HepG2 (cell line): ENCODE measurements around the gene PMM2. TPM values are rescaled to one million over a fixed set of nuclear protein-coding genes. Genes with fewer than 3 reads are reported as not detected.

ENCODE experiments used
- ARNTL ChIP-seq: sonication (generic); formaldehyde crosslinking; IDR thresholded peaks from 2 replicates; pipeline ENCODE4 v1.4.0; 2020; ENCODE audit warnings: mild to moderate bottlenecking, missing genetic modification reagents
- ATF5 ChIP-seq: sonication (generic); formaldehyde crosslinking; IDR thresholded peaks from 2 replicates; pipeline ENCODE4 v1.4.0; 2020; ENCODE audit warnings: mild to moderate bottlenecking, low read depth, missing genetic modification reagents
- BCL3 ChIP-seq: sonication (generic); formaldehyde crosslinking; IDR thresholded peaks from 2 replicates; pipeline ENCODE4 v1.5.1; 2020; ENCODE audit warnings: mild to moderate bottlenecking, missing genetic modification reagents, moderate library complexity
- FOXA1 ChIP-seq, 2 experiments: fragments of 450-650 bp in 1 of 2; sonication (generic) in 1 of 2; formaldehyde crosslinking in 1 of 2; IDR thresholded peaks; 2 replicates each; pipeline versions ENCODE4 v1.4.0 to v1.6.1; 2016 to 2020; ENCODE audit warnings: missing genetic modification reagents in 1 of 2
- GATAD1 ChIP-seq: IDR thresholded peaks from 2 replicates; pipeline ENCODE4 v1.6.1; 2016; ENCODE audit warnings: missing genetic modification reagents, missing compliant biosample characterization
- GFI1 ChIP-seq: sonication (generic); formaldehyde crosslinking; IDR thresholded peaks from 2 replicates; pipeline ENCODE4 v1.5.0; 2020; ENCODE audit warnings: missing genetic modification reagents, mild to moderate bottlenecking, borderline replicate concordance
- KDM4B ChIP-seq: sonication (generic); formaldehyde crosslinking; IDR thresholded peaks from 2 replicates; pipeline ENCODE4 v1.4.0; 2020; ENCODE audit warnings: missing genetic modification reagents
- MEF2D ChIP-seq: sonication (generic); formaldehyde crosslinking; IDR thresholded peaks from 2 replicates; pipeline ENCODE4 v1.5.1; 2020; ENCODE audit warnings: mild to moderate bottlenecking, missing genetic modification reagents
- NCOA1 ChIP-seq: sonication (generic); formaldehyde crosslinking; IDR thresholded peaks from 2 replicates; pipeline ENCODE4 v1.9.0; 2021; ENCODE audit warnings: missing genetic modification reagents
- NR3C1 ChIP-seq: sonication (generic); formaldehyde crosslinking; IDR thresholded peaks from 2 replicates; pipeline ENCODE4 v1.4.0; 2020; ENCODE audit warnings: missing genetic modification reagents
- SRSF9 ChIP-seq: fragments of 200-400 bp; formaldehyde crosslinking; IDR thresholded peaks from 2 replicates; pipeline ENCODE4 v1.6.1; 2018; ENCODE audit warnings: borderline replicate concordance, mild to moderate bottlenecking, low read depth, low read length; ENCODE audit not compliant: insufficient read depth, poor library complexity, severe bottlenecking
- TCF12 ChIP-seq, 2 experiments: fragments of 450-650 bp in 1 of 2; sonication (generic) in 1 of 2; formaldehyde crosslinking in 1 of 2; IDR thresholded peaks; 2 replicates each; pipeline versions ENCODE4 v1.6.1 to v1.8.0; 2017 to 2022; ENCODE audit warnings: antibody characterized with exemption in 1 of 2, mild to moderate bottlenecking in 1 of 2, missing genetic modification reagents in 1 of 2, moderate library complexity in 1 of 2
- ZKSCAN8 ChIP-seq: IDR thresholded peaks from 2 replicates; pipeline ENCODE4 v1.6.1; 2016; ENCODE audit warnings: borderline replicate concordance, missing genetic modification reagents, missing compliant biosample characterization
- ZNF18 ChIP-seq: sonication (generic); formaldehyde crosslinking; IDR thresholded peaks from 2 replicates; pipeline ENCODE4 v1.8.0; 2022; ENCODE audit warnings: mild to moderate bottlenecking, missing genetic modification reagents; ENCODE audit not compliant: insufficient replicate concordance
- ZNF382 ChIP-seq: sonication (generic); formaldehyde crosslinking; IDR thresholded peaks from 2 replicates; pipeline ENCODE4 v1.5.0; 2020; ENCODE audit warnings: missing genetic modification reagents, mild to moderate bottlenecking, borderline replicate concordance
- ZNF484 ChIP-seq: sonication (generic); formaldehyde crosslinking; IDR thresholded peaks from 2 replicates; pipeline ENCODE4 v1.5.1; 2020; ENCODE audit warnings: mild to moderate bottlenecking, low read depth, missing genetic modification reagents, borderline replicate concordance
- ZNF766 ChIP-seq: sonication (generic); formaldehyde crosslinking; IDR thresholded peaks from 2 replicates; pipeline ENCODE4 v1.5.0; 2020; ENCODE audit warnings: missing genetic modification reagents, borderline replicate concordance
- ZNF878 ChIP-seq: sonication (generic); formaldehyde crosslinking; IDR thresholded peaks from 2 replicates; pipeline ENCODE4 v1.8.1; 2023; ENCODE audit warnings: mild to moderate bottlenecking, missing genetic modification reagents, moderate library complexity
- polyA plus RNA-seq, 8 experiments: library from polyadenylated mRNA; depleted of rRNA in 3 of 8; stranded (reverse) in 7 of 8; unstranded in 1 of 8; fragments of >200 nt; fragmentation: Illumina TruSeq in 4 of 8; extraction: Trizol in 4 of 8; gene quantifications; 2 replicates each; pipeline versions ENCODE4 v1.2.1 to v1.2.3, GENCODE V29; 2011 to 2016; ENCODE audit warnings: low read depth in 4 of 8, missing spikeins in 1 of 8, mixed read lengths in 1 of 8; ENCODE audit not compliant: insufficient read depth in 1 of 8
- total RNA-seq, 5 experiments: library from RNA; depleted of rRNA; stranded (reverse); fragments of >200 nt; fragmentation: Illumina TruSeq; extraction: Trizol; gene quantifications; 2 replicates each; pipeline ENCODE4 v1.2.3, GENCODE V29; 2016; ENCODE audit warnings: low read depth in 1 of 5
- TF ChIP-seq, protein P1 (sequence below): sonication (generic); formaldehyde crosslinking; IDR thresholded peaks from 2 replicates; pipeline ENCODE4 v1.4.0; 2020; ENCODE audit warnings: missing genetic modification reagents, borderline replicate concordance
- TF ChIP-seq, protein P2 (sequence below): sonication (generic); formaldehyde crosslinking; IDR thresholded peaks from 2 replicates; pipeline ENCODE4 v1.8.1; 2022; ENCODE audit warnings: mild to moderate bottlenecking, missing genetic modification reagents
- TF ChIP-seq, protein P3 (sequence below): sonication (generic); formaldehyde crosslinking; IDR thresholded peaks from 2 replicates; pipeline ENCODE4 v1.8.1; 2023; ENCODE audit warnings: mild to moderate bottlenecking, missing genetic modification reagents

PMM2 gene
- total and polyA plus RNA-seq, 2 of the 13 experiments (the other 11 are each of a cell fraction or from before 2014, with no cell fraction given), result 52.2 to 93.7 TPM

GRCh38 chr16:8867932-8868415, 70.3 kb downstream of the PMM2 start (continued):
- TF ChIP-seq BCL3 (CRISPR knock-in tag) (no peak), SRSF9 (no peak), ZNF484 (CRISPR knock-in tag) (no peak), ZNF766 (CRISPR knock-in tag) (no peak), ZKSCAN8 (CRISPR knock-in tag) (no peak), GATAD1 (CRISPR knock-in tag) (no peak; the same call in 1 of the 2 replicates), GFI1 (CRISPR knock-in tag) (no peak), MEF2D (CRISPR knock-in tag) (no peak; the same call in 1 of the 2 replicates), ARNTL (CRISPR knock-in tag) (no peak), NCOA1 (CRISPR knock-in tag) (no peak), TCF12 (IDR thresholded peaks at IDR 0.05) (no peak), TCF12 (CRISPR knock-in tag; IDR thresholded peaks at IDR 0.05) (no peak), ZNF18 (CRISPR knock-in tag) (no peak), KDM4B (CRISPR knock-in tag) (no peak), ZNF382 (no peak), FOXA1 (IDR thresholded peaks at IDR 0.05) (no peak), FOXA1 (CRISPR knock-in tag; IDR thresholded peaks at IDR 0.05) (no peak), ZNF878 (CRISPR knock-in tag) (no peak), ATF5 (CRISPR knock-in tag) (no peak), NR3C1 (no peak)
- TF ChIP-seq, protein P1, sequence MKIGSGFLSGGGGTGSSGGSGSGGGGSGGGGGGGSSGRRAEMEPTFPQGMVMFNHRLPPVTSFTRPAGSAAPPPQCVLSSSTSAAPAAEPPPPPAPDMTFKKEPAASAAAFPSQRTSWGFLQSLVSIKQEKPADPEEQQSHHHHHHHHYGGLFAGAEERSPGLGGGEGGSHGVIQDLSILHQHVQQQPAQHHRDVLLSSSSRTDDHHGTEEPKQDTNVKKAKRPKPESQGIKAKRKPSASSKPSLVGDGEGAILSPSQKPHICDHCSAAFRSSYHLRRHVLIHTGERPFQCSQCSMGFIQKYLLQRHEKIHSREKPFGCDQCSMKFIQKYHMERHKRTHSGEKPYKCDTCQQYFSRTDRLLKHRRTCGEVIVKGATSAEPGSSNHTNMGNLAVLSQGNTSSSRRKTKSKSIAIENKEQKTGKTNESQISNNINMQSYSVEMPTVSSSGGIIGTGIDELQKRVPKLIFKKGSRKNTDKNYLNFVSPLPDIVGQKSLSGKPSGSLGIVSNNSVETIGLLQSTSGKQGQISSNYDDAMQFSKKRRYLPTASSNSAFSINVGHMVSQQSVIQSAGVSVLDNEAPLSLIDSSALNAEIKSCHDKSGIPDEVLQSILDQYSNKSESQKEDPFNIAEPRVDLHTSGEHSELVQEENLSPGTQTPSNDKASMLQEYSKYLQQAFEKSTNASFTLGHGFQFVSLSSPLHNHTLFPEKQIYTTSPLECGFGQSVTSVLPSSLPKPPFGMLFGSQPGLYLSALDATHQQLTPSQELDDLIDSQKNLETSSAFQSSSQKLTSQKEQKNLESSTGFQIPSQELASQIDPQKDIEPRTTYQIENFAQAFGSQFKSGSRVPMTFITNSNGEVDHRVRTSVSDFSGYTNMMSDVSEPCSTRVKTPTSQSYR (CRISPR knock-in tag), result no peak
- TF ChIP-seq, protein P2, sequence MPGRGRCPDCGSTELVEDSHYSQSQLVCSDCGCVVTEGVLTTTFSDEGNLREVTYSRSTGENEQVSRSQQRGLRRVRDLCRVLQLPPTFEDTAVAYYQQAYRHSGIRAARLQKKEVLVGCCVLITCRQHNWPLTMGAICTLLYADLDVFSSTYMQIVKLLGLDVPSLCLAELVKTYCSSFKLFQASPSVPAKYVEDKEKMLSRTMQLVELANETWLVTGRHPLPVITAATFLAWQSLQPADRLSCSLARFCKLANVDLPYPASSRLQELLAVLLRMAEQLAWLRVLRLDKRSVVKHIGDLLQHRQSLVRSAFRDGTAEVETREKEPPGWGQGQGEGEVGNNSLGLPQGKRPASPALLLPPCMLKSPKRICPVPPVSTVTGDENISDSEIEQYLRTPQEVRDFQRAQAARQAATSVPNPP (CRISPR knock-in tag), result no peak
- TF ChIP-seq, protein P3, sequence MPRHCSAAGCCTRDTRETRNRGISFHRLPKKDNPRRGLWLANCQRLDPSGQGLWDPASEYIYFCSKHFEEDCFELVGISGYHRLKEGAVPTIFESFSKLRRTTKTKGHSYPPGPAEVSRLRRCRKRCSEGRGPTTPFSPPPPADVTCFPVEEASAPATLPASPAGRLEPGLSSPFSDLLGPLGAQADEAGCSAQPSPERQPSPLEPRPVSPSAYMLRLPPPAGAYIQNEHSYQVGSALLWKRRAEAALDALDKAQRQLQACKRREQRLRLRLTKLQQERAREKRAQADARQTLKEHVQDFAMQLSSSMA (CRISPR knock-in tag), result no peak
